Activated CD4-positive, alpha-beta T cell treated with anti-CD3 and anti-CD28 coated beads for 4 hours (primary cell): Measurements from ENCODE around the gene PDIK1L.
"Not testable (repeated sequence)": the region's sequence is repeated elsewhere in the genome, so short reads cannot be mapped to it uniquely, and the experiment has no call there.

Source experiments
- DNase-seq, 2 donors: peaks; one replicate each; pipeline ENCODE4 v3.0.0-alpha.2; 2020

Gene PDIK1L

DNA sequence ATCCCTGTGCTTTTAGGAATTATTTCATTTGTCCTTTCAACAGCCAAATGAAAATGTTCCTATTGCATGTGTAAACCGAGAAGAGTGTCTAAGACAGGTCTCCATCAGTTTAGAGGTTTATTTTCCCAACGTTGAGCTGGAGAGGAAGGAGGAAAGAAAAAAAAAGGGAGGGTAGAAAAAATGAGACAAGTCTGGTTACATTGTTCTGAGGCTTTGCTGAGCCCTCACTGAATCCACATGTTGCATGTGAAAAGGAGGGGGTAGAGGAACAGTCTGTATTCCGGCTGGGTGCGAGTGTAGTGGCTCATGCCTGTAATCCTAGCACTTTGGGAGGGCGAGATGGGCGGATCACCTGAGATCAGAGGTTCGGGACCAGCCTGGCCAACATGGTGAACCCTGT, 19.2 kb upstream of the PDIK1L start:
- no peak for DNase-seq

DNA sequence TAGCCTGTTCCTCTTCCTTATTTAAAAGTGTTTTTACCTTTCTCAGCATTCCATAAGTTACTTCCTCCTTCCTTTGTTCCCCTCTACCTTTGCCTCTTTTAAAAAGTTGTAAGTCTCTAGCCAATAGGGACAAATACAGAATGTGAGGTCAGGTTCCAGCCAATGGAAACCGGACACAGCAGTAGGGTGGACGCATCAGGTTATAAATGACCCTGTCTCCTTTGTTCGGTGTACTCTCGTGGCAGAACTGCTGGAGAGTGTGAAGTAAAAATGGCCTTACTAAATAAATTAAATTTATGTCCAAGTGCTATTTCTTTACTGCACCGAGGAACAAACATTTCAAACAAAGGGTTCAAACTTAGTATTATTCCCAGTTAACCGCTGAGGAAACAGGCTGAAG, 18.1 kb upstream of the PDIK1L start:
- not testable (repeated sequence) for DNase-seq

DNA sequence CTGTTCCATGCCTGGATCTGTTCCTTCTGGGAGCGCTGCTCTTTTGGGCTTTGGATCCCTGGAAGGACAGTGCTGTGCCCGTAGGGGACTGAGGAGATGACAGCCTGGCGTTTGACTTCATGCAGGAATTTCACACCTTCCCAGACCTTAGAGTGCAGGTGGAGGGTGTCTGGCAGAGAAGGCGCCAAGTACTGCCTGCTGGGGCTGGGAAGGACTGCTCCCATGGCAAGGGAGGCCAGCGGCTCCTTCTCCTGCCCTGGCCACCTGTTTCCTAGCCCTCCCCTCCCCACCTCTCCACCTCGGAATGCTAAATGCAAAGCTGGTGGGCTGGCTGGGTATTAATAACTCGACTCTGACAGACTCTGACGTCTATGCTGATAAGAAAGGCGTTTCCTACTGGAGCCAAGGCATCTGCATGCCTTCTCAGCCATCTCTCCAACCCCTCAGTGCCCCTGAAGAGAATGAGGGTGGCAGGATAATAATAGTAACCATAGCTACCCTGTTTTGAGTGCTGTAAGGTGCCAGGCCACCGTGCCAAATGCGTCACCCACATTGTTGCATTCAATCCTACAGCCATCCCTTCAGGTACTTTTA, 17.5 kb upstream of the PDIK1L start:
- no peak for DNase-seq

DNA sequence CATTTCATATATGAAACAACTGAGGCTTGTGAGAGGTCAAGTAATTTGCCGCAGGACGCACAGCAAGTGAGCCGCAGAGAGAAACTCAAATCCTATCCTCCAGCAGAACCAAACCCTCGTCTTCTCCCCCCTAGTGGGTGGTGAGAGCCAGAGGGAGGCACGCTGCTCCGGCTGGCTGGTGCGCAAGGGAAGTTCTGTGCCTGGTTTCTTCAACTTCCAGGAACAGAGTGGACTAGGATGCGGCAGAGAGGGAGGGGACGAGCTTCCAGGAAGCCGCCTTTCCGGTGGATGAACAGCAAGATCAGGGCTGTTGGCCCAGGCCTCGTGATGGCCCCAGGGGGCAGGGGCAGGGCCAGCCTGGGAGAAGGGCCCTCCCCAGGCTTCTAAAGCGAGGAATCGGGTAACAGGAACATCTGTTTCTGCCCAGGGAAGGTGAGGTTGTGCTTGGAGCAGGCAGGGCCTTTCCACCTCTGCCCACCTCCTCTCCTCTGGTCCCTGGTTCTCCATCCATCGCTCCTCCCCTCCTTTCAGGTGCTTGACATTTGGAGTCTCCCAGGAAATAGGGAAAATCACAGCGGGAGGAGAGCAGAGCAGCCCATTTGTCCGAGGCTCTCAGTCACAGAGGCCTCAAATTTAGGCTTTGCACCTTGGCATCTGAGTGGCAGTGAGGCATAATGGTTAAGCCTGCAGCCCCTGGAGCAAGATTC, 16.8 kb upstream of the PDIK1L start:
- DNase-seq: no peak

DNA sequence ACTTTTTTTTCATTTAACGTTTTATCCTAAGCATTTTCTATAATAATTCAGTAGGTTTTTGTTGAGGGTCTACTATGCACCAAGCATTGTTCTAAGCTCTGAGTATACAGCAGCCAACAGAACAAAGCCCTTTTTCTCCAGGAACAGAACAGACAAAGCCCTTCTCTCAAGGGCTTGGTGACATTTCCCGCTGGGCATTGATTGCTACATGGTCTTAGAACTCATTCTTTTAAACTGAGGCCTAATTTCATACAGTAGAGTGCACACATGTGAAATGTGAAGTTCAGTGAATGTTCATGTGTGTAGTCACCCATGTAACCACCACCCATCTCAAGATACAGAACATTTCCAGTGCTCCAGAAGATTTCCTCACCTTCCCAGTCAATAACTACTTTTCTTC, 15.2 kb upstream of the PDIK1L start:
- no peak for DNase-seq

DNA sequence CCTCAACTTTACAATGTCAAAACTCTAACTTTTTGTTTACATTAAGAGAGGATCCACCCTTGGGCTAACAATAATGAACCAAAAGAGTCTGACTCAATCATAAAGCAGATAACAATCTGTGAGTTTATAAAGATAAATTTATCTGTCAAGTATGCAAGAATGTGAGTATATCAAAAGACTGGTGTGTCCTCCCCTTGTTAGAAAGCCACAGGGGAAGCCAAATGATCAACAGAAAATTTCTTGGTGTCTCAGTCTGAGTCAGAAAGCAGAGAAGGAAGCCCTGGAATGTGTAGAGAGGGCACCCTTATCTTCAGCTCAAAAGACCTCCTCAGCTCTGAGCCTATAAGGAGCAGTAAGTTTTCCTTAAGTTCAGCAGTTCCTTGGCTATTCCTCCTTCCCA, 13.9 kb upstream of the PDIK1L start:
- no peak for DNase-seq

DNA sequence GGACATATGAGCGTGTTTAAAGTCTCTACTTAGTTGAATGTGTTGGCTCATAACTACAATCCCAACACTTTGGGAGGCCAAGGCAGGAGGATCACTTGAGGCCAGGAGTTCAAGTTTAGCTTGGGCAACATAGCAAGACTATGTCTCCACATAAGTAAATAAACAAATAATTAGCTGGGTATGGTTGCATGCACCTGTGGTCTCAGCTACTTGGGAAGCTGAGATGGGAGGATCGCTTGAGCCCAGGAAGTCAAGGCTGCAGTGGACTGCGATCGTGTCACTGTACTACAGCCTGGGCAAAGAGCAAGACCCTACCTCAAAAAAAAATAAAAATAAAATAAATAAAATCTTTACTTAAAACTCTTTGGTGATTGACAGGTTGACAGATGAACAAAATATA, 13.0 kb upstream of the PDIK1L start:
- DNase-seq: no peak

DNA sequence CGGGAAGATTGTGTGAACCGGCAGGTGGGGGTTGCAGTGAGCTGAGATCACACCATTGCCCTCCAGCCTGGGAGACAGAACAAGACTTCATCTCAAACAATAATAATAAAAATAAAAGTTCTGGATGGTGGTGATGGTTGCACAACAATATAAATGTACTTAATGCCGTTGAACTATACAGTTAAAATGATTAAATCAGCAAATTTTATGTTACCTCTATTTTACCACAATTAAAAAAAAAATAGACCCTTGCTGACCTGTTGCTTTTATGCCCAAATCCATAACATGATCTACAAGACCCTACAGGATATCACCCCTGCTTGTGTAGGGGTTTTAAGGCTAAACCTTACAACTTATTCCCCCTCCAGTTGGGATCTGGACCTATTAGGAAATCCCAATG, 11.8 kb upstream of the PDIK1L start:
- no peak for DNase-seq

DNA sequence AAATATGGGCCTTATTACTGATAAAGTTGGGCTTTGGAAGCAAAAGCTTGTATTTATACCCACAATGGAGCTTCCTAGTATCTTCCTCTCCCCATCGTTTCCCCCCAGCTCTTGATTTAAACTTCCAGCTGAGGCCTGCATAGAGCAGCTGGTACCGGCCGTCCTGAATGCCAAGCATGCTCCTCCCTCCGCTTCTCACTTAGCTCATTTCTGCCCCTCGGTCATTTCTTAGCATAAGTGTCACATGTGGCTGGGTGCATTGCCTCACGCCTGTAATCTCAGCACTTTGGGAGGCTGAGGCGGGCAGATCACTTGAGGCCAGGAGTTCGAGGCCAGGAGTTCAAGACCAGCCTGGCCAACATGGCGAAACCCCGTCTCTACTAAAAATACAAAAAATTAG, 11.4 kb upstream of the PDIK1L start:
- not testable (repeated sequence) for DNase-seq

DNA sequence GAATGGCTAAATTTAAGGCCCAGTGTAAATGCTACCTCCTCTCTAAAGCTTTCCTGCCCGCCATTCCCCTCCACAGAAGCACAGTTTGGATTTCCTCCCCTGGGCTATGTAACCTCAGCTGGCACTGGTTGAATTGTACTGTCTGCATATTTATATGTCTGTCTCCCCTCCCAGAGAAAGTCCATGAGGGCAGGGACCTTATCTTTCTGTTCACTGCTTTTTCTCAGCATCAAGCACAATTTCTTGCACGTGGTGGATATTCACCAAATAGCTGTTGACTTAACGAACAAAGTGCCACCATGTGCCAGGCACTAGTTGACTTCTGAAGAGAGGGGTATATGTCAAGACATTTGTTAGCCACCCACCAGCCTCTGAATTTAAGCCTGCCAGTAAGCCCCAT, 9.5 kb upstream of the PDIK1L start:
- no peak for DNase-seq

DNA sequence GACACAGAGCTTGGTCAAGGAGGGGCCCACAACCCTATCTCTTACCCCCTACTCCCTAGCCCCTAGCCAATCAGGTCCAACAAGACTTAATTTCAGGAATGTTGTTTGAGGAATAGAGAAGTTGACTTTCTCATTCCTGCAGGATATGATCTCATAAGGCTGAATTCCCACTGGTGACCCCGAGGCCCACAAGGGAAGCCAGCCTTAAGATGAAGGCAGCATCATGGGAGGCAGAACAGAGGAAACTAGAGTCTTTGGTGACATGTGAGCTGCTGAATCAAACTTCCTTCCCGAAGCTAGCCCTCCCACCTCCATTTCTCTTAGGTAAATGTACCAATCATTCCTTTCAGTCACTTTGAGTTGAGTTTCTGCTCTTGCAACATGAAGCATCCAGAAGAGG, 9.1 kb upstream of the PDIK1L start:
- no peak for DNase-seq

DNA sequence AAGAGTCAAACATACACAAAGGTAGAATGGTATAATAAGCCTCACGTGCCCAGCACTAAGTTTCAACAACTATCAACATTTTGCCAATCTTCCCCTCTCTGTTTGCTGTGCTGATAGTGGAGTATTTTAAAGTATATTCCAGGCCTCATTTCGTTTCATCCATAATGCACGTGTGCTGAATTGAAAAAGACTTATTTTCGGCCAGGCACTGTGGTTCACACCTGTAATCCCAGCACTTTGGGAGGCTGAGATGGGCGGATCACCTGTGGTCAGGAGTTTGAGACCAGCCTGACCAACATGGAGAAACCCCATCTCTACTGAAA, 6.4 kb upstream of the PDIK1L start:
- DNase-seq: not testable (repeated sequence)

DNA sequence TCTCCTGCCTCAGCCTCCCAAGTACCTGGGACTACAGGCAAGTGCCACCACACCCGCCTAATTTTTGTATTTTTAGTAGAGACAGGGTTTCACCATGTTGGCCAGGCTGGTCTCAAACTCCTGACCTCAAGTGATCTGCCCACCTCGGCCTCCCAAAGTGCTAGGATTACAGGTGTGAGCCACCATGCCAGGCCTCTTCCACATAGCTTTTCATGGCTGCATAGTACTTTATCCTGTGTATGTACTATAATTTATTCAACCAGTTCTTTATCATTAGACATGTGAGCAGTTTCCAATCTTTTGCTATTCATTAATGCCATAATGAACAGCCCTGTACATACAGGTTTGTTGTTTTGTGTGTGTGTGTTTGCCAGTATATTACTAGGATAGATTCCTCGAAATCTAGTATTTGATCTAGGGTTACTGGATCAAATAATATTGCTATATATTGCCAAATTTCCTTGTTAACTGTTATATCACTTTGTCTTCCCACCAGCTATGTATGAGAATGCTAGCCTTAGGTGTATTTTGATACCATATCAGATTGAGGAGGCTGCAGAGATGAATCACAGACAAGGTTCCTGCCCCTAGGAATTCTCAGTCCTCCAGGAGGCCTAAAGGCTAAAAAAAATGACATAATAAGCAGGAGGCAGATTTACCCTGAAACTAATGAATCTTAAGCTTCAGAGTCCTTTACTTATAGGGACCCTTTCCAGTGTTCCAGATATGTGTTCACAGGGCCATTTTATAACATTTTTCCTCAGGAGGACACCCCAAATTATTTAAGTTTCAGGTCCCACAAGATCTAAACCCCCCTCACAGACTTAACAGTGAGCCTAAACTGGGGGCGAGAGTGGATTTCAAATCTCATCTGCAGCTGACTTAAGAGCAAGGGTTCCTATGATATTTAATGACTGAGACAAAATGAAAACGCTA, 2.1 kb upstream of the PDIK1L start:
- DNase-seq: no peak

DNA sequence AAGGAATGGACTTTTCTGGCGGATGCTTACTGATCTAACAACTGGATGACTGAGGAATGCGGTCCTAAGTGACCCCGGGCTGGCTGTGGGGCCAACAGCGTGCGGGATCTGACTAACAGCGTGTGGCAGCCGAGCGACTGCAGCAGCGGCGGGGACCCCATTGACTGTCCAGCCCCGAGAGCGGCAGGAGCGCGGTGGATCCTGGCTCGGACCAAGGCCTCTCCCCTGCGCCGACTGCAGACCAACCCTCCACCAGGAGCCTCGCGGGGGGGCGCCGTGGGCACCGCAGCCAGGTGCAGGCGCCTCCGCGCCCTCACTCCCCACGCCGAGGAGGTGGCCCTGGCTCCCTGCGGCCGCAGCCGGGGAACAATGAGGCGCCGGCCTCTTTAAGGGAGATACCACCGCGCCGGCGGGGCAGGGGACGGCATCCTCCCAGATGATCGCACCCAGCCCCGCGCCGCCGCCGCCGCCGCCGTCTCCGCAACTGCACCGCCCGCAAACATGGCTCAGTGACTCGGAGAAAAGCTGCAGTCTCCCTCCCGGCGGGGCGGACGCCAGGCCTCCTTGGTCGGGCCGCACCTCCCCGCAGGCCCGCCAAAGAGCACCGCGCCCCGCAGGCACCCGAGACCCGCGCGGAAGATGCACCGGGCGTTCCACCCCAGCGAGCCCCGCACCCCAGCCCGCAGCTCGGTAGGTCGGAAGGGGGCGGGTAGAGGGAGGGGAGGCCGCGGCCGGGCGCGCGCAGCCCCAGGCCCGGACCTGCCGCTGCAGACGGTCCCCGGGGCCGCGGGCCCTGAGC, 694 bp upstream of the PDIK1L start:
- DNase-seq: peak; percentile 52 to 70

DNA sequence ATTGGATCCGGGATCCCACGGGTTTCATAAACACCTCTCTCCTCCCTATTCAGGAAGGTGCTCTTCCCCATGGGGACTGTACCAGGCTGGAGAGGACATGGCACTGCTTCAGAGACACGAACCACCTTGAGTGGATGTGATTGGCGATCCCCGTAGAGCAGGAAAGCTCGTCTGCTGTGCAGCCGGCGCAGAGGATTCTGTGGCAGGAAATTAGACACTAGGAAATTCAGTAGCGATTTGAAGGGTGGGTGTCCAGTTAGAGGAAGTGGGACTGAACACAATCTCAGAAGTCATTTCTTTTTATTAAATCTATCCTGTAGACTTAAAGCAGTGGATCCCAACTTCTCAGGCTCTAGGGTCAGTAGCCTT, 767 bp downstream of the PDIK1L start:
- no peak for DNase-seq

DNA sequence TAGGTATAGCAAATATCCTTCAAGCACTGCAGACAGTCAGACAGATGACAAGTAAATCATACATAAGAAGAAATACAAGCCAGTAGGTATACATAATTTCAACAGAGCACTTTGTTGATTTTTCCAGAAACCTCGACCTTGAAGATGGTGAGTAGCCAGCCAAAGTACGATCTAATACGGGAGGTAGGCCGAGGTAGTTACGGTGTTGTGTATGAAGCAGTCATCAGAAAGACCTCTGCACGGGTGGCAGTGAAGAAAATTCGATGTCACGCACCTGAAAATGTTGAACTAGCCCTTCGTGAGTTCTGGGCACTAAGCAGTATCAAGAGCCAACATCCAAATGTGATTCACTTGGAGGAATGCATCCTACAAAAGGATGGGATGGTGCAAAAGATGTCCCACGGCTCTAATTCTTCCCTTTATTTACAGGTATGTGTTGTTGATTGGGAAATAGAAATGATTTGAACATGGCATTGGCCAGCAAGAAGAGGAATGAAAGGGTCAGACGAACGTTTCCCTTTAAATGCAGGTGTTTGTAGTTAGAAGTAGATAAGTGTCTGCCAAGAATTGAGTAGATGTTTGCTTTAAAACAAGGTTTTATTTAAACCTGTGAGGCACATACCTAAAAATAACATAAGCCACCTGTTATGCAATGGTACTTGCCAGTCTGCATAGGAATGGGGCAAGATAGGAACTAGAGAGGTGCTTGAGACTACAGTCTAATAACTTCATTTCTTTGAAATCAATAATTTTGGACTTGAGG, 2.7 kb downstream of the PDIK1L start:
- DNase-seq: no peak

DNA sequence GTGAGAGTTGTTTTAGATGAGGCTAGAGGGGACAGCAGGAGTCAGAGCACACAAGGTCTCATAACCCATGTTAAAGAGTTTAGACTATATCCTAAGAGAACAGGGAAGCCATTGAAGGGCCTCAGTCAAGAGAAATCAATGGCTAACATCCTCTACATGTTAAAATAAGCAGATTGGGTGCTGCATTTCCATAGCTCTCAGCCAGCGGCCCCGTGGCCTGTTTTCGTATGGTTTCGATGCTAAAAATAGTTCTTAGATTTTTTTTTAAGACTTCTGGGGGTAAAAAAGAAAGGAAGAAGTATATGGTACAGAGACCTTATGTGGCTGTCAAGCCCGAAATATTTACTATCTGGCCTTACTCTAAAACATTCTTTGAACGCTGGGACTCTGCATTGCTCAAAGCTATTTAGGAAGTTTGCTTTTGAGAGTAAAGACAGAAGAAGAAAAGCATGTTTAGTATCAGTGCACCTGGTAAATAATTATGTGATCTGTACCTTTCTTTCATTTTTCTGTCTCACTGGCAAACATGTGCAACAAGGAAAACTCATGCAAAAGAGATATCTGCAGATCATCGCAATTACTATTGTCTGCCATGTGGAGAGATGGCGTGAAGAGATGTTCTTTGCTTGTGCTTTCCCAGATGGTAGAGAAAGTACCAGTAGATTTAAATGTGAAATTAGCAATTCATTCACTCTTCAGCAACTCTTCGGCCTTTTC, 8.4 kb downstream of the PDIK1L start:
- DNase-seq: no peak

DNA sequence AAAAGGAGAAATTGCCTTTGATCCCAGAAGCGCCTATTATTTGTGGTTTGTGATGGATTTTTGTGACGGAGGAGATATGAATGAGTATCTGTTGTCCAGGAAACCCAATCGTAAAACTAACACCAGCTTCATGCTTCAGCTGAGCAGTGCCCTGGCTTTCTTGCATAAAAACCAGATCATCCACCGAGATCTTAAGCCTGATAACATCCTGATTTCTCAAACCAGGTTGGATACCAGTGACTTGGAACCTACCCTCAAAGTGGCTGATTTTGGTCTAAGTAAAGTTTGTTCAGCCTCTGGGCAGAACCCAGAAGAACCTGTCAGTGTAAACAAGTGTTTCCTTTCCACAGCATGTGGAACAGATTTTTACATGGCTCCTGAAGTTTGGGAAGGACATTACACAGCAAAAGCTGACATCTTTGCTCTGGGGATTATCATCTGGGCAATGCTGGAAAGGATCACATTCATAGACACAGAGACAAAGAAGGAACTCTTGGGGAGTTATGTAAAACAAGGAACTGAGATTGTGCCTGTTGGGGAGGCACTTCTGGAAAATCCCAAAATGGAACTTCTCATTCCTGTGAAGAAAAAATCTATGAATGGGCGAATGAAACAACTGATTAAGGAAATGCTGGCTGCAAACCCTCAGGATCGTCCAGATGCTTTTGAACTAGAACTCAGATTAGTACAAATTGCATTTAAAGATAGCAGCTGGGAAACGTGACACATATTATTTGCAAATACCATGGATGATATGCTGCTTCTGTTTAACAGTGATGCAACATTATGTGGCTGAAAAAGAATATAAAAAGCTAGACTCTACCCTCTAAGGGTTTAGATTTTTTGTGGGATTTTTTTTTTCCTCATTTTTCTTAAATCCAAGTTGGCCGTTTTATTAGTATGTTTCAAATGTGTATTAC, 10.5 kb downstream of the PDIK1L start:
- no peak for DNase-seq

DNA sequence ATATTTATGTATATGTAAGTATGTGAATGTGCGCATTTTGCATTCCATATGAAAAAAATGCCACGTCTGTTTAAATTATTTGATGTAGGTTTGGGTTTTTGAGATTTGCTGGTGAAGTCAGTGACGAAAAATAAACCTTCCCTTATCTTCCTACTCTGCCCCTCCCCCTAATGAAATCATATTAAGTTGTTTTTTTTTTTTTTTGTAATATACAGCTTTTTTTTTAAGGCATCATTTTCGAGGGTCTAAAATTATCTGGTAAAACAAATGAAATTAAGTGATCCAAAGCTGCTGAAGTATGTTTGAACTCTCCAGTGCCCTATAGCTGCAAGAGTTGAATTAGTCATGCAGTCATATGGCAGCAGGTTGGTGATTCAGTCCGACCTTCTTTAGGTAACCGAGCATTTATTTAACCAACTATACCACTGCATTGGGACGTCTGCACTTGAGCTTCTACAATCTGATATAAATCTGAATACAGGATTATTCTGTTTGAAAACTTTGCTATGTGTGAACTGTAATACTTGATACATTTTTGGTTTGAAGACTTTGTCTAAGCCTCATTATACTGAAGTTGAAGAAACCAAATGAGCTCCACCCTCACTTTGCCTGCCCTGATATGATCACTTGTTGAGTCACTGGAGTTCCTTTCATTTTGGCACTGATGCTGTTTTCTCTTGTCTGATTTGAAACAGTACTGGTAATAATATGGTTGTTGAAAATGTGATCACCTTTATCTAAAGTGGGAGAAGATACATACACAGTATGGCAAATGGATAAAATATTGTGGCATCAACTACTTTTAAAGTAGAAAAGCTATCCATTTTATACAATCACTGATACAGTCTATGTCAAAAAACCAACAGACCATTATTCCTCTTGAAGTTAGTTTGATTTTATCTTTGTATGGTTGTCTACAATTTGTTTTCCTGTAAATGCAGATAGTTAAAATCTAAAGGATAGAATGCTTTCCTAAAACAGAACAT, 11.7 kb downstream of the PDIK1L start:
- DNase-seq: peak in 1 of 2 donors; percentile 8
